ENCODE measurements around the gene CASP10. TPM values are rescaled to one million over a fixed set of nuclear protein-coding genes. Genes with fewer than 3 reads are reported as not detected.

CASP10 gene
- total and polyA plus RNA-seq, 2 of the 13 experiments (the other 11 are each of a cell fraction or from before 2014, with no cell fraction given), result 22.2 to 23.8 TPM

- TF ChIP-seq TCF12 (IDR thresholded peaks at IDR 0.05), result no peak
- TF ChIP-seq TCF12 (CRISPR knock-in tag; IDR thresholded peaks at IDR 0.05), result 0 out of 2 replicates have a peak, but pooled peaks have one; percentile 19
- peak; percentile 67 for TF ChIP-seq FOXA3 (CRISPR knock-in tag; IDR thresholded peaks at IDR 0.05)
- TF ChIP-seq ARNTL (CRISPR knock-in tag; IDR thresholded peaks at IDR 0.05), result peak; percentile 82
- no peak for TF ChIP-seq NFE2L1 (CRISPR knock-in tag; IDR thresholded peaks at IDR 0.05; ENCODE audit: borderline replicate concordance)
- peak; percentile 75; the same call in 1 of the 2 replicates for TF ChIP-seq MIER2 (CRISPR knock-in tag; IDR thresholded peaks at IDR 0.05)
- TF ChIP-seq, protein P1, sequence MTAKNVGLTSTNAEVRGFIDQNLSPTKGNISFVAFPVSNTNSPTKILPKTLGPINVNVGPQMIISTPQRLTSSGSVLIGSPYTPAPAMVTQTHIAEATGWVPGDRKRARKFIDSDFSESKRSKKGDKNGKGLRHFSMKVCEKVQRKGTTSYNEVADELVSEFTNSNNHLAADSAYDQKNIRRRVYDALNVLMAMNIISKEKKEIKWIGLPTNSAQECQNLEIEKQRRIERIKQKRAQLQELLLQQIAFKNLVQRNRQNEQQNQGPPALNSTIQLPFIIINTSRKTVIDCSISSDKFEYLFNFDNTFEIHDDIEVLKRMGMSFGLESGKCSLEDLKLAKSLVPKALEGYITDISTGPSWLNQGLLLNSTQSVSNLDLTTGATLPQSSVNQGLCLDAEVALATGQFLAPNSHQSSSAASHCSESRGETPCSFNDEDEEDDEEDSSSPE (CRISPR knock-in tag; IDR thresholded peaks at IDR 0.05), result peak; percentile 49; the same call in 1 of the 2 replicates
- TF ChIP-seq ZNF256 (CRISPR knock-in tag; conservative IDR thresholded peaks at IDR 0.05), result peak; percentile 69; the same call in 1 of the 2 replicates
- peak; percentile 41; the same call in 1 of the 2 replicates for TF ChIP-seq FOXO1 (CRISPR knock-in tag; IDR thresholded peaks at IDR 0.05)
- 0 out of 2 replicates have a peak, but pooled peaks have one; percentile 51 for TF ChIP-seq ZNF3 (CRISPR knock-in tag; IDR thresholded peaks at IDR 0.05)
- no peak for TF ChIP-seq SRSF1 (optimal IDR thresholded peaks at IDR 0.05; ENCODE audit: low read depth, low read length)
- TF ChIP-seq ARHGAP35 (CRISPR knock-in tag; IDR thresholded peaks at IDR 0.05; ENCODE audit: borderline replicate concordance), result no peak; the same call in 1 of the 2 replicates
- TF ChIP-seq ZNF496 (CRISPR knock-in tag; IDR thresholded peaks at IDR 0.05; ENCODE audit: insufficient replicate concordance), result no peak
- 0 out of 2 replicates have a peak, but pooled peaks have one; percentile 83 for TF ChIP-seq ZFP36L1 (CRISPR knock-in tag; IDR thresholded peaks at IDR 0.05)
- TF ChIP-seq MBD4 (IDR thresholded peaks at IDR 0.05; ENCODE audit: borderline replicate concordance, low read length), result no peak
- TF ChIP-seq MZF1 (CRISPR knock-in tag; IDR thresholded peaks at IDR 0.05; ENCODE audit: borderline replicate concordance), result no peak
- TF ChIP-seq MAX (IDR thresholded peaks at IDR 0.05), result peak; percentile 73
- peak; percentile 96 for TF ChIP-seq ZNF44 (CRISPR knock-in tag; IDR thresholded peaks at IDR 0.05)
- 0 out of 2 replicates have a peak, but pooled peaks have one; percentile 62 for TF ChIP-seq TP53 (CRISPR knock-in tag; conservative IDR thresholded peaks at IDR 0.05)
- 0 out of 2 replicates have a peak, but pooled peaks have one; percentile 21 for TF ChIP-seq RXRA (CRISPR knock-in tag; IDR thresholded peaks at IDR 0.05)
- TF ChIP-seq KAT7 (CRISPR knock-in tag; IDR thresholded peaks at IDR 0.05; ENCODE audit: borderline replicate concordance), result peak; percentile 62; the same call in 1 of the 2 replicates
- TF ChIP-seq HOXA9 (CRISPR knock-in tag; IDR thresholded peaks at IDR 0.05; ENCODE audit: borderline replicate concordance), result no peak
- TF ChIP-seq ZNF101 (CRISPR knock-in tag; IDR thresholded peaks at IDR 0.05; ENCODE audit: borderline replicate concordance, low read depth), result no peak
- peak; percentile 97; the same call in 1 of the 2 replicates for TF ChIP-seq ZNF337 (CRISPR knock-in tag; IDR thresholded peaks at IDR 0.05; ENCODE audit: borderline replicate concordance, low read depth)
- no peak for TF ChIP-seq CC2D1A (CRISPR knock-in tag; IDR thresholded peaks at IDR 0.05)
- no peak for TF ChIP-seq PAX8 (CRISPR knock-in tag; IDR thresholded peaks at IDR 0.05; ENCODE audit: borderline replicate concordance)
- TF ChIP-seq ZSCAN22 (CRISPR knock-in tag; IDR thresholded peaks at IDR 0.05), result no peak
- no peak for TF ChIP-seq BCLAF1 (IDR thresholded peaks at IDR 0.05)
These were observed 49.0 kb downstream of the CASP10 start (continued) for GRCh38 chr2:201231781-201232466.

Data from HepG2 (cell line).